HEK293 (cell line): ENCODE data around the gene SLC9A4.

Experiments
- CTCF ChIA-PET: fragments of 350-600 bp; formaldehyde crosslinking; extraction: SDS; loops from one replicate; lab custom pipeline; 2021; ENCODE audit warnings: antibody characterized with exemption; lab: Yijun Ruan, JAX
- POLR2A ChIA-PET: fragments of 300-600 bp; formaldehyde crosslinking; extraction: SDS; loops from one replicate; lab custom pipeline; 2020; ENCODE audit warnings: antibody characterized with exemption, inconsistent platforms; lab: Yijun Ruan, JAX
- H3K27ac ChIP-seq: fragments of 200-500 bp; sonication (Bioruptor generic); 2 replicates; pipeline ENCODE4 v1.5.1; 2014; ENCODE audit warnings: low read depth, low read length, control low read depth, inconsistent platforms; ENCODE audit errors: extremely low read depth
- H3K36me3 ChIP-seq, 2 experiments: fragments of 200-500 bp in 1 of 2; sonication (Bioruptor generic) in 1 of 2; 1 replicate in 1 of 2; 2 replicates in 1 of 2; pipeline ENCODE4 v1.5.1; 2014 to 2017; ENCODE audit warnings: inconsistent platforms in 2 of 2, low read length in 2 of 2; ENCODE audit not compliant: control insufficient read depth in 2 of 2, insufficient read depth in 1 of 2
- H3K4me1 ChIP-seq: fragments of 200-500 bp; sonication (Bioruptor generic); 2 replicates; pipeline ENCODE4 v1.5.1; 2014; ENCODE audit warnings: mild to moderate bottlenecking, low read length, inconsistent platforms; ENCODE audit not compliant: control insufficient read depth, insufficient read depth
- H3K4me3 ChIP-seq: 2 replicates; pipeline ENCODE4 v1.5.1; 2011; ENCODE audit warnings: low read depth, mild to moderate bottlenecking, control low read depth, low read length, moderate library complexity
- H3K9me3 ChIP-seq: fragments of 200-500 bp; sonication (Bioruptor generic); 2 replicates; pipeline ENCODE4 v1.5.1; 2014; ENCODE audit warnings: low read depth, low read length, inconsistent platforms; ENCODE audit not compliant: control insufficient read depth, insufficient read depth
- FEZF1 ChIP-seq: fragments of 450-650 bp; formaldehyde crosslinking; IDR thresholded peaks from 2 replicates; pipeline ENCODE4 v1.5.1; 2016; ENCODE audit warnings: missing biosample characterization, missing genetic modification characterization
- GLIS2 ChIP-seq: fragments of 450-650 bp; formaldehyde crosslinking; IDR thresholded peaks from 2 replicates; pipeline ENCODE4 v1.5.1; 2016; ENCODE audit warnings: missing biosample characterization, missing genetic modification characterization
- KLF17 ChIP-seq: fragments of 450-650 bp; formaldehyde crosslinking; IDR thresholded peaks from 2 replicates; pipeline ENCODE4 v1.5.1; 2016; ENCODE audit warnings: missing biosample characterization, missing genetic modification characterization
- SP2 ChIP-seq: fragments of 450-650 bp; formaldehyde crosslinking; IDR thresholded peaks from 2 replicates; pipeline ENCODE4 v1.5.1; 2016; ENCODE audit warnings: missing biosample characterization, missing genetic modification characterization
- TSHZ1 ChIP-seq: fragments of 450-650 bp; formaldehyde crosslinking; IDR thresholded peaks from 2 replicates; pipeline ENCODE4 v1.5.1; 2016; ENCODE audit warnings: missing biosample characterization, missing genetic modification characterization, borderline replicate concordance
- ZBTB44 ChIP-seq: fragments of 450-650 bp; IDR thresholded peaks from 2 replicates; pipeline ENCODE4 v1.5.1; 2018; ENCODE audit warnings: missing biosample characterization, mild to moderate bottlenecking, missing genetic modification characterization
- ZBTB8A ChIP-seq: fragments of 450-650 bp; formaldehyde crosslinking; IDR thresholded peaks from 2 replicates; pipeline ENCODE4 v1.5.1; 2016; ENCODE audit warnings: missing biosample characterization, missing genetic modification characterization
- ZNF140 ChIP-seq: fragments of 450-650 bp; formaldehyde crosslinking; IDR thresholded peaks from 2 replicates; pipeline ENCODE4 v1.5.1; 2016; ENCODE audit warnings: missing biosample characterization, missing genetic modification characterization
- ZNF155 ChIP-seq: fragments of 450-650 bp; formaldehyde crosslinking; IDR thresholded peaks from 2 replicates; pipeline ENCODE4 v1.5.1; 2016; ENCODE audit warnings: missing biosample characterization, missing genetic modification characterization
- ZNF169 ChIP-seq: fragments of 450-650 bp; formaldehyde crosslinking; IDR thresholded peaks from 2 replicates; pipeline ENCODE4 v1.5.1; 2016; ENCODE audit warnings: missing biosample characterization, missing genetic modification characterization
- ZNF221 ChIP-seq: fragments of 450-650 bp; formaldehyde crosslinking; IDR thresholded peaks from 2 replicates; pipeline ENCODE4 v1.5.1; 2017; ENCODE audit warnings: missing biosample characterization, missing genetic modification characterization, borderline replicate concordance
- ZNF311 ChIP-seq: fragments of 450-650 bp; formaldehyde crosslinking; IDR thresholded peaks from 2 replicates; pipeline ENCODE4 v1.5.1; 2017; ENCODE audit warnings: missing biosample characterization, missing genetic modification characterization, borderline replicate concordance
- ZNF654 ChIP-seq: fragments of 450-650 bp; formaldehyde crosslinking; IDR thresholded peaks from 2 replicates; pipeline ENCODE4 v1.5.1; 2016; ENCODE audit warnings: low read depth, missing biosample characterization, missing genetic modification characterization
- ZSCAN18 ChIP-seq: fragments of 450-650 bp; formaldehyde crosslinking; IDR thresholded peaks from 2 replicates; pipeline ENCODE4 v1.5.1; 2016; ENCODE audit warnings: missing biosample characterization, missing genetic modification characterization
- TF ChIP-seq, protein P1 (sequence below): fragments of 450-650 bp; formaldehyde crosslinking; conservative IDR thresholded peaks from 2 replicates; pipeline ENCODE4 v1.5.1; 2016; ENCODE audit warnings: low read depth, missing biosample characterization, missing genetic modification characterization
- TF ChIP-seq, protein P2 (sequence below): fragments of 450-650 bp; formaldehyde crosslinking; IDR thresholded peaks from 2 replicates; pipeline ENCODE4 v1.5.1; 2016; ENCODE audit warnings: missing biosample characterization, missing genetic modification characterization
- TF ChIP-seq, protein P3 (sequence below): fragments of 450-650 bp; formaldehyde crosslinking; IDR thresholded peaks from 2 replicates; pipeline ENCODE4 v1.5.0; 2017; ENCODE audit warnings: missing biosample characterization, missing genetic modification characterization, borderline replicate concordance

SLC9A4 gene

DNA sequence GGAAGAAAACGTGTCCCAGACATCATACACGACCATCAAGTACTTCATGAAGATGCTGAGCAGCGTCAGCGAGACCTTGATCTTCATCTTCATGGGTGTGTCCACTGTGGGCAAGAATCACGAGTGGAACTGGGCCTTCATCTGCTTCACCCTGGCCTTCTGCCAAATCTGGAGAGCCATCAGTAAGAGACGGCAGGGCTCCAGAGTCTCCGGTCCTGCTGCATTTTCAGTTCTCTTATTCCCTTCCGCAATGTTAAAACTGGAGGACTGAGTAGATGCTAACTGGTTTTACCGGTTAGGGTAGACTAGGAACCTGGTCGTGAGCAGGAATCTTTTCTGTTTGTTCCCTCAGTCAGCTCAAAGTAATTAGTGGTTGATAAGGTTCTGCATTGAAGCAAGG, 32.3 kb downstream of the SLC9A4 start:
- POLR2A ChIA-PET = no interaction called here
- no peaks in the 10 kb centered on the region for H3K9me3 ChIP-seq
- no peak overlapping the region for H3K4me3 ChIP-seq
- TF ChIP-seq ZNF155 (tag by site-specific recombination) = no peak
- TF ChIP-seq, protein P1, sequence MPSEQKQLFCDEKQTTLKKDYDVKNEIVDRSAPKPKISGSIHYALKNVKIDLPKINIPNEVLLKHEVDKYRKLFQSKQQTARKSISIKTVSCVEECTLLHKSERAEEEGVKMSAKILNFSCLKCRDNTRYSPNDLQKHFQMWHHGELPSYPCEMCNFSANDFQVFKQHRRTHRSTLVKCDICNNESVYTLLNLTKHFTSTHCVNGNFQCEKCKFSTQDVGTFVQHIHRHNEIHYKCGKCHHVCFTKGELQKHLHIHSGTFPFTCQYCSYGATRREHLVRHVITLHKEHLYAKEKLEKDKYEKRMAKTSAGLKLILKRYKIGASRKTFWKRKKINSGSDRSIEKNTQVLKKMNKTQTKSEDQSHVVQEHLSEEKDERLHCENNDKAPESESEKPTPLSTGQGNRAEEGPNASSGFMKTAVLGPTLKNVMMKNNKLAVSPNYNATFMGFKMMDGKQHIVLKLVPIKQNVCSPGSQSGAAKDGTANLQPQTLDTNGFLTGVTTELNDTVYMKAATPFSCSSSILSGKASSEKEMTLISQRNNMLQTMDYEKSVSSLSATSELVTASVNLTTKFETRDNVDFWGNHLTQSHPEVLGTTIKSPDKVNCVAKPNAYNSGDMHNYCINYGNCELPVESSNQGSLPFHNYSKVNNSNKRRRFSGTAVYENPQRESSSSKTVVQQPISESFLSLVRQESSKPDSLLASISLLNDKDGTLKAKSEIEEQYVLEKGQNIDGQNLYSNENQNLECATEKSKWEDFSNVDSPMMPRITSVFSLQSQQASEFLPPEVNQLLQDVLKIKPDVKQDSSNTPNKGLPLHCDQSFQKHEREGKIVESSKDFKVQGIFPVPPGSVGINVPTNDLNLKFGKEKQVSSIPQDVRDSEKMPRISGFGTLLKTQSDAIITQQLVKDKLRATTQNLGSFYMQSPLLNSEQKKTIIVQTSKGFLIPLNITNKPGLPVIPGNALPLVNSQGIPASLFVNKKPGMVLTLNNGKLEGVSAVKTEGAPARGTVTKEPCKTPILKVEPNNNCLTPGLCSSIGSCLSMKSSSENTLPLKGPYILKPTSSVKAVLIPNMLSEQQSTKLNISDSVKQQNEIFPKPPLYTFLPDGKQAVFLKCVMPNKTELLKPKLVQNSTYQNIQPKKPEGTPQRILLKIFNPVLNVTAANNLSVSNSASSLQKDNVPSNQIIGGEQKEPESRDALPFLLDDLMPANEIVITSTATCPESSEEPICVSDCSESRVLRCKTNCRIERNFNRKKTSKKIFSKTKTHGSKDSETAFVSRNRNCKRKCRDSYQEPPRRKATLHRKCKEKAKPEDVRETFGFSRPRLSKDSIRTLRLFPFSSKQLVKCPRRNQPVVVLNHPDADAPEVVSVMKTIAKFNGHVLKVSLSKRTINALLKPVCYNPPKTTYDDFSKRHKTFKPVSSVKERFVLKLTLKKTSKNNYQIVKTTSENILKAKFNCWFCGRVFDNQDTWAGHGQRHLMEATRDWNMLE (tag by site-specific recombination) = no peak
- TF ChIP-seq ZSCAN18 (tag by site-specific recombination) = no peak
- TF ChIP-seq ZNF140 (tag by site-specific recombination) = no peak
- TF ChIP-seq ZBTB44 (tag by site-specific recombination) = no peak
- TF ChIP-seq ZBTB8A = no peak
- TF ChIP-seq SP2 = no peak
- TF ChIP-seq ZNF221 (tag by site-specific recombination) = no peak
- no peak for TF ChIP-seq ZNF169 (tag by site-specific recombination)
- TF ChIP-seq ZNF311 (tag by site-specific recombination) = no peak
- no peak for TF ChIP-seq GLIS2 (tag by site-specific recombination)
- no peak for TF ChIP-seq KLF17 (tag by site-specific recombination)
- TF ChIP-seq, all 188 proteins: peak for 0
- Histone ChIP-seq H3K4me1 (no peaks in the 10 kb centered on the region), H3K36me3 (no peaks in the 10 kb centered on the region), H3K27ac (no peak overlapping the region)
- CTCF ChIA-PET = interaction anchor here (1.0 kb wide), 1 partner anchor 11 kb away, joined by 3 read pairs; no protein-coding TSS in a partner anchor

DNA sequence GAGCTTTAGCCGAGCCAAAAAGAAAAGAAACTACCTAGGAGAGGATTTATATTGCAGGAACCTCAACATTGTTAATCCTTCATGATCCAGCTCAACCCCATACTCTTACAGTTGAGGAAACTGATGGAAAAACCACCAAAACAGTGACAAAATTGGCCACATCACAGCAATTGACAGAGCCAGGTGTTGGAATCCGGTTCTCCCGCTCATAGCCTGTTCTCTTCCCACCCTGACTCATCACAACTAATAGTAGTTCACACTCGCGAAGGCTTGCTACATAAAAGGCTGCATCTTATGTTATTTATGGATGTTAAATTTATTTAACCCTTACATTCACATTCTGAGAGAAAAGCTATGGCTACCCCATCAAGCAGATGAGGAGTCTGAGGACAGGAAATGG, 33.7 kb downstream of the SLC9A4 start:
- ChIA-PET POLR2A (no interaction called here), CTCF (interaction anchor here (0.6 to 0.9 kb wide), 2 partner anchors 34 to 44 kb away, joined by 3 read pairs; partner anchors contain the start of gene SLC9A4)
- Histone ChIP-seq H3K4me3 (no peak overlapping the region), H3K36me3 (no peaks in the 10 kb centered on the region), H3K4me1 (no peaks in the 10 kb centered on the region), H3K27ac (no peak overlapping the region), H3K9me3 (no peaks in the 10 kb centered on the region)
- TF ChIP-seq, protein P2, sequence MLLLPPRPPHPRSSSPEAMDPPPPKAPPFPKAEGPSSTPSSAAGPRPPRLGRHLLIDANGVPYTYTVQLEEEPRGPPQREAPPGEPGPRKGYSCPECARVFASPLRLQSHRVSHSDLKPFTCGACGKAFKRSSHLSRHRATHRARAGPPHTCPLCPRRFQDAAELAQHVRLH (tag by site-specific recombination) = no peak
- TF ChIP-seq FEZF1 (tag by site-specific recombination) (no peak), TSHZ1 (no peak), ZNF654 (no peak)
- TF ChIP-seq, protein P3, sequence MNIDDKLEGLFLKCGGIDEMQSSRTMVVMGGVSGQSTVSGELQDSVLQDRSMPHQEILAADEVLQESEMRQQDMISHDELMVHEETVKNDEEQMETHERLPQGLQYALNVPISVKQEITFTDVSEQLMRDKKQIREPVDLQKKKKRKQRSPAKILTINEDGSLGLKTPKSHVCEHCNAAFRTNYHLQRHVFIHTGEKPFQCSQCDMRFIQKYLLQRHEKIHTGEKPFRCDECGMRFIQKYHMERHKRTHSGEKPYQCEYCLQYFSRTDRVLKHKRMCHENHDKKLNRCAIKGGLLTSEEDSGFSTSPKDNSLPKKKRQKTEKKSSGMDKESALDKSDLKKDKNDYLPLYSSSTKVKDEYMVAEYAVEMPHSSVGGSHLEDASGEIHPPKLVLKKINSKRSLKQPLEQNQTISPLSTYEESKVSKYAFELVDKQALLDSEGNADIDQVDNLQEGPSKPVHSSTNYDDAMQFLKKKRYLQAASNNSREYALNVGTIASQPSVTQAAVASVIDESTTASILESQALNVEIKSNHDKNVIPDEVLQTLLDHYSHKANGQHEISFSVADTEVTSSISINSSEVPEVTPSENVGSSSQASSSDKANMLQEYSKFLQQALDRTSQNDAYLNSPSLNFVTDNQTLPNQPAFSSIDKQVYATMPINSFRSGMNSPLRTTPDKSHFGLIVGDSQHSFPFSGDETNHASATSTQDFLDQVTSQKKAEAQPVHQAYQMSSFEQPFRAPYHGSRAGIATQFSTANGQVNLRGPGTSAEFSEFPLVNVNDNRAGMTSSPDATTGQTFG = no peak
